HUES64 (cell line): ENCODE measurements around the gene C2orf81.

Experiments
- H3K27ac ChIP-seq: 2 replicates; pipeline ENCODE4 v1.7.0; 2013; ENCODE audit warnings: low read depth, low read length, inconsistent platforms
- H3K27me3 ChIP-seq: 2 replicates; pipeline ENCODE4 v1.6.1; 2013; ENCODE audit warnings: mild to moderate bottlenecking, low read length; ENCODE audit not compliant: insufficient read depth
- H3K36me3 ChIP-seq: 2 replicates; pipeline ENCODE4 v1.6.1; 2013; ENCODE audit warnings: mild to moderate bottlenecking, low read length; ENCODE audit not compliant: insufficient read depth
- H3K4me1 ChIP-seq: 2 replicates; pipeline ENCODE4 v1.6.1; 2013; ENCODE audit warnings: mild to moderate bottlenecking, low read length, moderate library complexity; ENCODE audit not compliant: insufficient read depth
- H3K4me3 ChIP-seq: 2 replicates; pipeline ENCODE4 v1.5.1; 2013; ENCODE audit warnings: mild to moderate bottlenecking, low read length, moderate library complexity
- H3K9ac ChIP-seq: 2 replicates; pipeline ENCODE4 v1.6.1; 2013; ENCODE audit warnings: mild to moderate bottlenecking, low read depth, low read length
- H3K9me3 ChIP-seq: 2 replicates; pipeline ENCODE4 v1.6.1; 2013; ENCODE audit warnings: low read depth, low read length; ENCODE audit not compliant: insufficient read depth
- WGBS: fragments of 150-250, 120-280 bp; methylation state at CpG from one replicate; pipeline ENCODE4 v1.1.7; 2013; ENCODE audit warnings: missing lambda C conversion rate; 5-methylcytosine and 5-hydroxymethylcytosine counted together

C2orf81 gene

DNA sequence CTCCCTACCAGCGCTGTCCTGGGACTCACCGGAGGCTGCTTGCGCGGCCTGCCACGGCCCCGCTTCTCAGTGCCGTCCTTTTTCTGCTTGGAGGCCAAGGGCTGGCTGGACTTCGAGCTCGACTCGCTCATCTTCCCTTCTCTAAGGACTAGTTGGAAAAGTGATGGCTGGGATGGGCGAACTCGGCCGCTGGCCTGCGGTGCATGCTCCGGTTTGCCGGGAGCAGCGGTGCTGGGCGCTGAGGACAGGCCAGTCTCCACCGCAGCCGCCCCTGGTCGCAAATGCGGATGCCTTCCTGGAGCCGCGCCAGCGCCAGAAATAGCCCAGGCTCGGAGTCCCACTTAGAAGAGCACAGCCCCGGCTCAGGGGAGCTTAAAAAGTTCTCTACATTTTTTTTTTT lies 3.1 kb downstream of the C2orf81 start:
- Histone ChIP-seq H3K4me1 (no peaks in the 10 kb centered on the region), H3K9ac (no peak overlapping the region), H3K27me3 (peaks cover 11% of the 10 kb centered on the region), H3K36me3 (no peaks in the 10 kb centered on the region), H3K9me3 (no peaks in the 10 kb centered on the region), H3K4me3 (no peak overlapping the region), H3K27ac (no peak overlapping the region)
- 94% methylated on average over 27 of the region's 27 CpGs for WGBS

DNA sequence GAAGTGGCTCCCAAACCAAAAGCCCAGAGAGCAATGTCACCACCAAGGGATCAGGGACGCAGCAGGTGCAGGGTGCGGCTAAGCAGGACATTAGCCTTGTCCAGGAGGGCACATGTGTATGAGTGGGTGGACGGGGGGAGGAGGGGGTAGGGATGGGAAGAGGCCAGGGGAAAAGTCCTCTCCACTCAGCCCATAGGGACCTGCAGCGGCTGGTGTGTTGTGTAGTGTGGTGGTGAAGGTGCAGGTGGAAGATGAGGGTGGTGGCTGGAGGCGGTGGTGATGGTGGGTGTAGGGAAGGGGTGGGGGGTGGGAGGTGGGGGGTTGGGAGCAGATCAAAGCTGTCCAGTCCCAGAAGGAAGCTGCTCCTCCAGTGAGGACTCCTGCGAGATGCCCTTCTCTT lies 3.7 kb downstream of the C2orf81 start:
- no peak overlapping the region for H3K4me3 ChIP-seq
- H3K4me1 ChIP-seq: no peaks in the 10 kb centered on the region
- peaks cover 11% of the 10 kb centered on the region for H3K27me3 ChIP-seq
- H3K27ac ChIP-seq: no peak overlapping the region
- no peak overlapping the region for H3K9ac ChIP-seq
- H3K9me3 ChIP-seq: no peaks in the 10 kb centered on the region
- no peaks in the 10 kb centered on the region for H3K36me3 ChIP-seq
- 87% methylated on average over 4 of the region's 6 CpGs for WGBS

DNA sequence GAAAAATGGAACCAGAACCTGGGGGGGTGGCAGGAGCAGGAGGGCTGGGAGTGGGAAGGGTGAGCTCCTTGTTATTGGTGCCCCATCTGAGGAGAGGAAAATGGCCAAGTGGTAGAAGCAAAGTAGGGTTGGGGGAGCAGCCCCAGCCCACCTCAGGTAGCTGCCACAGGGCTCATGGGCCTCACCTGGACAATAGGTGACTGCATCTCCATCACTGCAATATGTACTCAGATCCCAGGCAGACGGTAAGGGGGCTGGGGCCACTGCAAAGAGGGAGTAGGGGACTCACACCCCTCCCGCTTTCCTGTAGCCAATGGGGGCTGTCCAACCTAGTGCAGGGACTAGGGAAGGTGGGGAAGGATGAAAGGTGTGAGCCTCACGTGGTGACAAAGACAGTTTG lies 4.2 kb downstream of the C2orf81 start:
- H3K9ac ChIP-seq: no peak overlapping the region
- peaks cover 11% of the 10 kb centered on the region for H3K27me3 ChIP-seq
- H3K9me3 ChIP-seq: no peaks in the 10 kb centered on the region
- H3K36me3 ChIP-seq: no peaks in the 10 kb centered on the region
- H3K4me3 ChIP-seq: no peak overlapping the region
- WGBS: 79% methylated on average over 3 of the region's 3 CpGs
- no peaks in the 10 kb centered on the region for H3K4me1 ChIP-seq
- no peak overlapping the region for H3K27ac ChIP-seq

DNA sequence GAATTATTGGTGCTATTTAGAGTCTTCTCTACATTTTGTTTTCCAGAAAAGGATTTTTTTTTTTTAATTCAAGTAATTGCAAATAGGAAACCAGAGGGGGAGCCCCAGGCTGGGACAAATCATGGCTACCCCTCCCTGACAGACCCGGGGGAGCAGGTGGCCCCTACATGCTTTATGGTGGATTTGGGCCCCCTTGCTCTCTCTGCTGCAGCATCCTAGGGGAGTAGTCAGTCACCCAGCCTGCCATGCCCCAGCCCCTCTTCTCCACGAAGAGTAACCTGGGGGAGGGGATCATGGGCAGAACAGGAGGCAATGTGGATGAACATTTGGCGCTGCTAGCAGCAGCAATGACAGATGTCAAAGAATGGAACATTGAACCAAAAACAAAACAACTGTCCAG lies 4.6 kb downstream of the C2orf81 start:
- no peaks in the 10 kb centered on the region for H3K4me1 ChIP-seq

DNA sequence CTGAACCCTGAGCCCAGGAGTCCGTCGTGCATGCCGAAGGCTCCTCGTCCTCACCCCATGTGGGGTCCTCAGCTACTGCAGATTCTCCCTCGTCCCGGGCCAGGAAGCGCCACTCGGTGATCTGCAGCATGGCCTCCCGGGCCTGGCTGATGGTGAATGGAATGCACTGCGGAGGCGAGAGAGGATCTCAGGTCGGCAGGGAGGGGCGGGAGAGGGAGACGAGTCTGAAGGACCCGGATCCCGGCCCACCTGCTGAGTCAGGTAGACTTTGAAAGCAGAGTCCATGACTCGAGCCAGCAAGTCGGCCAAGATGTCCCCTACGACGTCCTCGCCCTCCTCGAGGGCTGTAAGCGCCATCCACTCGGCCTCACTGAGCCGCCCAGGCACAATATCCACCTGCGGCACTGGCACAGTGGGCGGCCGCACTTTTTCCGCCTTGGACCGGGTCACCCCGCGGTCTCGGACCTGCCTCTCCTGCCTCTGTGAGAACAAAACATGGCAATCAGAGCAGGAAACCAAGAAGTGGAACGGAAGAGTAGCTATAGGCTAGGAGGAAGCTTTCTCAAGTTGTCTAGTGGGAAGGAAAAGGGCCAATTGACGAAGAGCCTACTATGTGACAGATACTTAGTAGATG lies 5.5 kb downstream of the C2orf81 start:
- no peaks in the 10 kb centered on the region for H3K4me1 ChIP-seq
- H3K27ac ChIP-seq: no peak overlapping the region
- H3K36me3 ChIP-seq: no peaks in the 10 kb centered on the region
- H3K27me3 ChIP-seq: peaks cover 11% of the 10 kb centered on the region
- H3K9me3 ChIP-seq: no peaks in the 10 kb centered on the region
- WGBS: 88% methylated on average over 35 of the region's 35 CpGs
- peak overlapping the region; percentile 35; the same call in 1 of the 2 replicates for H3K4me3 ChIP-seq
- H3K9ac ChIP-seq: no peak overlapping the region

More for the DNA sequence above, 4.6 kb downstream of the C2orf81 start:
- 80% methylated on average over 3 of the region's 3 CpGs for WGBS
- Histone ChIP-seq H3K27me3 (peaks cover 11% of the 10 kb centered on the region), H3K27ac (no peak overlapping the region), H3K9ac (no peak overlapping the region), H3K4me3 (no peak overlapping the region), H3K36me3 (no peaks in the 10 kb centered on the region), H3K9me3 (no peaks in the 10 kb centered on the region)

DNA sequence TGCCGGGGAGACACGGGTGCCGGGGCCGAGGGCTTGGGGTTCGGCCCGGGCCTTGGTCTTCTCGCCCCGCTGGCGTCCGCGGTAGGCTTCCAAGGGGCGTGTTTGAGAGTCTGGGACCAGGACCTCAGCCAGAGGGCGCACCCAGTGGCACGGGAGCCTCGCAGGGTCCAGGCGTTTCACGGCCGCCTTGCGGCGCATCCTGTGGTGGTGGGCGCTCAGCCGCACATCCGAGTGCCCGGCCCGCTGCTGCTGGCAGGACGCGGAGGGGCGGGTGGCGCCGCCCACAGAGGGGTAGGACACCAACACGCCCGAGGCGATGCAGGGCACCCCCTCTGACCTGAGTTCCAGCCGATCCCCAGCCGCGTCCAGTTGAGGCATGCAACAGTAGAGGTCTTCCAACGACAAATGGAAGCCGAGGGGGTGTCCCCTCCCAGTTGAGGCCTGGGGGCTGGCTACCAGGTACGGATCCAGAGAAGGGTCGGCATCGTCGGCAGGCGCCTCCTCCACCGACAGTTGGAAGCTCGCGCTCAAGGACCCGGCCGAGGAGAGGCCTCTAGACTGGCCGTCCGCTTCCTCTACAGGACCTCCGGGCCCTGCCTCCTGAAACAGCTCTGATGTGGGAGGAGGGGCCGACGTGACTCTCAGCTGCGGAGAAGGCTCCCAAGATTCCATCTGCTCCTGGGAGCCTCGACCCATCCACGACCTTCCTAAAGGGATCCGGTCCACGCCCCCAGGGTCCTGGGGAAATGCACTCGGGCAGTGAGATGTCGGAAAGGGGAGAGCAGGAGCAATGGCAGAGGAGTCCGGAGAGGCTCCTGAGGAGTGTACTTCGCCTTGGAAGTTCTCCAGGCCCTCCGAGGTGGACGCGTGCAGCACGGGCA lies 6.3 kb downstream of the C2orf81 start:
- Histone ChIP-seq H3K4me3 (peak overlapping the region; percentile 35), H3K27ac (no peak overlapping the region), H3K4me1 (no peaks in the 10 kb centered on the region), H3K9me3 (no peaks in the 10 kb centered on the region), H3K27me3 (peaks cover 6% of the 10 kb centered on the region), H3K9ac (no peak overlapping the region), H3K36me3 (no peaks in the 10 kb centered on the region)
- WGBS: 93% methylated on average over 66 of the region's 66 CpGs

DNA sequence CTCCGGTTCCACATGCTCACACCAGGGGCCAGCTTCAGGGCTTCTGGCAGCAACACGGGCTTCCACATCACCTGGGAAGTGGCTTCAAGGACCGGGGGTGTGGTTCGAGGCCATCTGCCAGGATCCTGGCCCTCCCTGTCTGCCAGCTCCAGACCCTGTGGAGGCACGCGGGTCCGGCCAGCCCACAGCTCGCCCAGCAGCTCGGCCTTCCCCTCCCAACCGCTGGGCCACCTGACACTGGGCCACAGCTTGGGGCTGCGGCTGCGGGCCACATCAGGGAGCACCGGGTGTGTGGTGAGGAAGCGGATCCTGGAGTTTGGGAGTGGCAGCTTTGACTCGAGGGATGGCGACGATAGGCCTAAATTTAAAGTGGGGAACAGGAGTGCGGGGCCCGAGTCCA lies 7.0 kb downstream of the C2orf81 start:
- peaks cover 6% of the 10 kb centered on the region for H3K27me3 ChIP-seq
- no peak overlapping the region for H3K27ac ChIP-seq
- no peaks in the 10 kb centered on the region for H3K36me3 ChIP-seq
- peak overlapping the region; percentile 35; the same call in 1 of the 2 replicates for H3K4me3 ChIP-seq
- no peak overlapping the region for H3K9ac ChIP-seq
- H3K9me3 ChIP-seq: no peaks in the 10 kb centered on the region
- 95% methylated on average over 19 of the region's 19 CpGs for WGBS
- no peaks in the 10 kb centered on the region for H3K4me1 ChIP-seq

DNA sequence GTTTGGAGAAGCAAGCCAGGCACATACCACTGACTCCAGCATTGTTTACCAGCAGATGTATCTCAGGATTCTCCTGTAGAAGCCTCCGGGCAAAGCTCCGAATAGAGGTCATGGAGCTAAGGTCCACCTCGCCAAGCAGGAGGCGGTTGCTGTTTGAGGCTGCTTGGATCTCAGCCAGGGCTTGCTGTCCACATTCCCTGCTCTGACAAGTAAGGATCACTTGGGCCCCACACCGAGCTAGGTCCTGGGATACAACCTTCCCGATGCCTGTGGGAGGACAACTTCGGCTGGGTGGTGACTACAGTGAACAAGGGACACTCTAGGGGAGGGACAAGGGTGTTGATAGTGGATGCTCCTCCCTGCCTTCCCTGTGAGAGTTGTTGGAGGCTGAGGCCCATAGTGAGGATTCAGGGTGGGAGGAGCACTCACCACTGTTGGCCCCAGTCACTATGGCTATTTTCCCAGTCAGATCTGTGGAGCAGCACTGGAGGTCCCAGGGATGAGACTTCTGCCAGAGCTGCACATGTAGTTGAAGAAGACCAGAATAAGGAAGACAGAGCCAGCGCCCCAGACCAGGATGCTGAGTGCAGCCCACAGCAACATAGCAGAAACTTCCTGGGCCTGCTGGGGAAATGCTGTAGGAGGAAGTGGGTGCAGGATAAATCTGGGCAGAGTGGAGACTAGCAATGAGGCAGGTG lies 8.3 kb downstream of the C2orf81 start:
- Histone ChIP-seq H3K27me3 (peaks cover 6% of the 10 kb centered on the region), H3K9ac (no peak overlapping the region), H3K36me3 (no peaks in the 10 kb centered on the region), H3K27ac (no peak overlapping the region), H3K9me3 (no peaks in the 10 kb centered on the region), H3K4me1 (no peaks in the 10 kb centered on the region), H3K4me3 (no peak overlapping the region)
- WGBS: 92% methylated on average over 8 of the region's 8 CpGs

DNA sequence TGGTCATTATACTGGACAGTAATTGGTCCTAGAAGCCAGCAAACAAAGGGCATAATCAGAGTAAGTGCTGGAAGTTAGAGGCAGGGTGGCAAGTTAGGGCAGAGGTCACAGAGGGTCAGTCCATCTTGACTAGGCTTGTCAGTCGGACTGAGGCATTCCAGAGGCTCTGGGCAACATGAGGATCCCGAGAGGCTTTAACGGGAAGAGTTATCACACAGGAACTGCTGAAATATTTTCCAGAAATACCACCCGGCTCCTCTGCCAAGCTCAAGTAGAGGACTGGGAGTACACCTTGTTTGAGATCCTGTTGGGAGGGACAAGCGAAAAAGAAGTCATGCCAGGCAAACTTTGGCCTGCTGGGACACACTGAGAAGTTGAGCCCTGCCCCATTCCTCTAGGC lies 13.7 kb downstream of the C2orf81 start:
- Histone ChIP-seq H3K27ac (no peak overlapping the region), H3K4me1 (no peaks in the 10 kb centered on the region), H3K4me3 (no peak overlapping the region), H3K36me3 (no peaks in the 10 kb centered on the region), H3K9me3 (no peaks in the 10 kb centered on the region), H3K27me3 (no peaks in the 10 kb centered on the region), H3K9ac (no peak overlapping the region)
- 88% methylated on average over 5 of the region's 5 CpGs for WGBS

DNA sequence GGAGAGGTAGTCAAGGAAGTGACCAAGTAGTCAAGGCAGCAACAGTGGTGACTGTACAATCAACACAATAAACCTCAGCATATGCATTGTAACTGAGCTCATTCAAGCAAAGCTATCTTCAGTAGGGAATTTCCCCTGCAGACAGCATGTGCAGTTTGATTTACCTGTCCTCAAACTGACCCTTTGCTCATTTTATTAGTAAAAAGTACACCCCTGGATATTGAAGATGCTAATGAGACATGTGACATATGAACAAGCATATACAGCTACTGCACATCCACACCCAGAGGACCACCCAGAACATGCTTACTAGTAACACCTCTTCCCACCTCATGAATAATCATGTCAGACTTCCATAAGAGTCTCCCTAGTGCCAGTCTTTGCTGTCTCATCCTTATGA lies 15.4 kb downstream of the C2orf81 start:
- no peak overlapping the region for H3K4me3 ChIP-seq
- H3K27ac ChIP-seq: no peak overlapping the region
- H3K27me3 ChIP-seq: no peaks in the 10 kb centered on the region
- H3K9ac ChIP-seq: no peak overlapping the region
- no peaks in the 10 kb centered on the region for H3K9me3 ChIP-seq
- no peaks in the 10 kb centered on the region for H3K36me3 ChIP-seq
- H3K4me1 ChIP-seq: no peaks in the 10 kb centered on the region

DNA sequence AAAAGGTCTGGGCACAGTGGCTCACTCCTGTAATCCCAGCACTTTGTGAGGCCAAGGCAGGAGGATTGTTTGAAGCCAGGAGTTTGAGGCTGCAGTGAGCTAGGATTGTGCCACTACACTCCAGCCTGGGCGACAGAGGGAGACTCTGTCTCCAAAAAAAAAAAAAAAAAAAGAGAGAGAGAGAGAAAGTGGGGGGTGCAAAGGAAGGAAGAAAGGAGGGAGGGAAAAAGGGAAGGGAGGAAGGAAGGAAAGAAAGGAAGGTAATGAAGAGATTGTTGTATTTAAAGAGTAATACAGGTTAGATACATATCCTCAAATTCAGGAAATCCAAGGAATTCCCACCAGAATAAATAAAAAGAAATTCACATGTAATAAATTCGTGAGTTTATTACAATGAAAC lies 19.5 kb downstream of the C2orf81 start:
- H3K4me1 ChIP-seq: no peaks in the 10 kb centered on the region
- no peak overlapping the region for H3K4me3 ChIP-seq
- H3K36me3 ChIP-seq: no peaks in the 10 kb centered on the region
- no peak overlapping the region for H3K9ac ChIP-seq
- H3K9me3 ChIP-seq: no peaks in the 10 kb centered on the region
- no peak overlapping the region for H3K27ac ChIP-seq
- H3K27me3 ChIP-seq: no peaks in the 10 kb centered on the region
- 69% methylated on average over 1 of the region's 2 CpGs for WGBS
